ENCODE measurements around the gene AARSD1. TPM values are rescaled to one million over a fixed set of nuclear protein-coding genes. Genes with fewer than 3 reads are reported as not detected.

Gene AARSD1
- 21.4 and 42.8 TPM in 2 replicates for total RNA-seq

GRCh38 chr17:42964161-42964932 lies at the start of gene AARSD1:
TSS of gene AARSD1 (minus strand) at chr17:42964454. CDS start at chr17:42964440, 14 bp downstream.

GRCh38 chr17:43006639-43007551 lies 42.6 kb upstream of the AARSD1 start, which contains the start of gene IFI35:
TSS of gene IFI35 (plus strand) at chr17:43006784. CDS start at chr17:43006948, 164 bp downstream.

GRCh38 chr17:42997984-42998938 lies 34.0 kb upstream of the AARSD1 start, which contains the start of gene RPL27:
TSS of gene RPL27 (plus strand) at chr17:42998419. CDS start at chr17:42998751, 332 bp downstream.

GRCh38 chr17:42980274-42980765 lies 16.1 kb upstream of the AARSD1 start, which contains the start of gene RUNDC1:
TSS of gene RUNDC1 (plus strand) at chr17:42980565. CDS start at chr17:42980577, 12 bp downstream.

GRCh38 chr17:42979511-42980273 lies 15.4 kb upstream of the AARSD1 start, which contains the start of gene PTGES3L:
TSS of gene PTGES3L (minus strand) at chr17:42980080. CDS start at chr17:42980053, 27 bp downstream.

Other genes starting within 250 kb of the AARSD1 start
- 7.7 and 20.0 TPM in 2 replicates for gene EZH1, start 219.4 kb downstream of the AARSD1 start, total RNA-seq
- gene RAMP2, start 203.2 kb downstream of the AARSD1 start, total RNA-seq, result under 0.01 and 0.58 TPM in 2 replicates
- gene VPS25, start 191.0 kb downstream of the AARSD1 start, total RNA-seq, result 65.7 and 92.6 TPM in 2 replicates
- 3.5 and 4.5 TPM in 2 replicates for gene WNK4, start 183.8 kb downstream of the AARSD1 start, total RNA-seq
- 48.8 and 70.4 TPM in 2 replicates for gene COA3, start 165.8 kb downstream of the AARSD1 start, total RNA-seq
- under 0.01 and 0.19 TPM in 2 replicates for gene CNTD1, start 165.6 kb downstream of the AARSD1 start, total RNA-seq
- 123 and 167 TPM in 2 replicates for gene BECN1, start 140.2 kb downstream of the AARSD1 start, total RNA-seq
- 51.3 and 131 TPM in 2 replicates for gene PSME3, start 131.1 kb downstream of the AARSD1 start, total RNA-seq
- 0.28 and 0.38 TPM in 2 replicates for gene AOC2, start 119.9 kb downstream of the AARSD1 start, total RNA-seq
- gene AOC3, start 113.3 kb downstream of the AARSD1 start, total RNA-seq, result under 0.01 and 2.0 TPM in 2 replicates
- not detected in 2 replicates for gene G6PC1, start 63.7 kb downstream of the AARSD1 start, total RNA-seq
- 0.28 and 0.58 TPM in 2 replicates for gene PTGES3L, start 15.6 kb upstream of the AARSD1 start, total RNA-seq
- 13.2 and 14.6 TPM in 2 replicates for gene RUNDC1, start 16.1 kb upstream of the AARSD1 start, total RNA-seq
- 1,034 and 1,254 TPM in 2 replicates for gene RPL27, start 34.0 kb upstream of the AARSD1 start, total RNA-seq
- 16.7 and 20.6 TPM in 2 replicates for gene IFI35, start 42.3 kb upstream of the AARSD1 start, total RNA-seq
- gene VAT1, start 57.9 kb upstream of the AARSD1 start, total RNA-seq, result 115 and 147 TPM in 2 replicates
- gene RND2, start 60.8 kb upstream of the AARSD1 start, total RNA-seq, result 0.19 and 0.28 TPM in 2 replicates
- gene BRCA1, start 160.9 kb upstream of the AARSD1 start, total RNA-seq, result 5.4 and 33.7 TPM in 2 replicates
- 111 and 114 TPM in 2 replicates for gene NBR1, start 206.8 kb upstream of the AARSD1 start, total RNA-seq
- gene TMEM106A, start 247.4 kb upstream of the AARSD1 start, total RNA-seq, result 2.5 and 4.6 TPM in 2 replicates

Measured in regular cardiac myocyte (primary cell).